Measurements from ENCODE around the gene PHETA1.
"Not testable (repeated sequence)": the region's sequence is repeated elsewhere in the genome, so short reads cannot be mapped to it uniquely, and the experiment has no call there.

PHETA1 gene

GRCh38 chr12:111373231-111373630 lies 4.3 kb upstream of the PHETA1 start:
- H3K27me3 ChIP-seq (replicated peaks; ENCODE audit: control insufficient read depth, insufficient read depth, low read length, poor library complexity, severe bottlenecking); H3K36me3 ChIP-seq (ENCODE audit: control insufficient read depth, insufficient read depth, low read length); H3K9me3 ChIP-seq (ENCODE audit: control insufficient read depth, low read length); H3K27ac ChIP-seq (ENCODE audit: insufficient read depth, low read length, poor library complexity, severe bottlenecking); H3K4me3 ChIP-seq (ENCODE audit: insufficient read depth, low read depth, low read length, poor library complexity, severe bottlenecking); DNase-seq: not testable (repeated sequence)
- H3K4me1 ChIP-seq (ENCODE audit: control insufficient read depth, insufficient read depth, low read length, poor library complexity, severe bottlenecking) = peaks cover 11% of the 10 kb centered on the region

DNA sequence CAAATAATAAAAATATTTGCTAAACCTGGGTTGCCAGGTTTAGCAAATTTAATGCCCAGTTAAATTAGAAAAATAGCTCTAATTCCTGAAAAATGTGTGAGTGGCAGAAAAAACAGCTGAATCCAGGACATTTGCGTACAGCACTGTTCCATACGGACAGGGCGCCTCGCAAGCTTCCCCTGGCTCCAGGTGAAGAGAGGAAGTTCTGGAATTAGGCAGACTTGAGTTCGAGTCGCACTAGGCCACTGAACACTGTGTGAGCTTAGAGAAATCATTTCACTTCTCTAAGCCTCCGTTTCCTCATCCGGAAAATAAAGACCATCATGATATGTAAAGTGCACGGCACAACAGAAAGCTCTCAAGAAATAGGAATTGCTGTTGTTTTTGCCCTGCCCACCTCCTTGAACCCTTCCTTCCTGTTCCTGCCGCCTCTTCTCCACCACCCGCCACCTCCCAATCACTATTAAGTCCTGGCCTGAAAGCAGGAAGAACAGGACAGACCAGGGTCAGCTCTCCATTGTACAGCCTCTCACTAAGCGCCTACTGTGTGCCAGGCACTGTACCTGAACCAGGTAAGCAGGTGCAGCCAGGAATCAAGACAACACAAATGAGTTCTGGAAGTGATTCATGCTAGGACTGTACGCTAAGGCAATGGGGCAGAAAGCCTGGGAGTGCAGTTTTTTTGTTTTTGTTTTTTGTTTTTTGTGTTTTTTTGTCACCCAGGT lies 763 bp upstream of the PHETA1 start:
- Histone ChIP-seq H3K4me3 (ENCODE audit: insufficient read depth, low read depth, low read length, poor library complexity, severe bottlenecking) (peak overlapping the region; percentile 61), H3K9me3 (ENCODE audit: control insufficient read depth, low read length) (no peaks in the 10 kb centered on the region), H3K36me3 (ENCODE audit: control insufficient read depth, insufficient read depth, low read length) (no peaks in the 10 kb centered on the region), H3K4me1 (ENCODE audit: control insufficient read depth, insufficient read depth, low read length, poor library complexity, severe bottlenecking) (peaks cover 19% of the 10 kb centered on the region), H3K27me3 (replicated peaks; ENCODE audit: control insufficient read depth, insufficient read depth, low read length, poor library complexity, severe bottlenecking) (no peaks in the 10 kb centered on the region), H3K27ac (ENCODE audit: insufficient read depth, low read length, poor library complexity, severe bottlenecking) (no peak overlapping the region)
- DNase-seq = no peak

- no peaks in the 10 kb centered on the region for H3K36me3 ChIP-seq (ENCODE audit: control insufficient read depth, insufficient read depth, low read length)
- no peaks in the 10 kb centered on the region for H3K27me3 ChIP-seq (replicated peaks; ENCODE audit: control insufficient read depth, insufficient read depth, low read length, poor library complexity, severe bottlenecking)
- no peak overlapping the region for H3K27ac ChIP-seq (ENCODE audit: insufficient read depth, low read length, poor library complexity, severe bottlenecking)
- DNase-seq = peak in 1 of 3 donors; percentile 5
- H3K9me3 ChIP-seq (ENCODE audit: control insufficient read depth, low read length) = no peaks in the 10 kb centered on the region
- H3K4me1 ChIP-seq (ENCODE audit: control insufficient read depth, insufficient read depth, low read length, poor library complexity, severe bottlenecking) = peaks cover 19% of the 10 kb centered on the region
- peak overlapping the region; percentile 61 for H3K4me3 ChIP-seq (ENCODE audit: insufficient read depth, low read depth, low read length, poor library complexity, severe bottlenecking)
Observed at GRCh38 chr12:111368291-111368787, 556 bp downstream of the PHETA1 start.

- Histone ChIP-seq H3K4me1 (ENCODE audit: control insufficient read depth, insufficient read depth, low read length, poor library complexity, severe bottlenecking) (peaks cover 19% of the 10 kb centered on the region), H3K36me3 (ENCODE audit: control insufficient read depth, insufficient read depth, low read length) (no peaks in the 10 kb centered on the region), H3K9me3 (ENCODE audit: control insufficient read depth, low read length) (no peaks in the 10 kb centered on the region), H3K27me3 (replicated peaks; ENCODE audit: control insufficient read depth, insufficient read depth, low read length, poor library complexity, severe bottlenecking) (no peaks in the 10 kb centered on the region), H3K4me3 (ENCODE audit: insufficient read depth, low read depth, low read length, poor library complexity, severe bottlenecking) (no peak overlapping the region), H3K27ac (ENCODE audit: insufficient read depth, low read length, poor library complexity, severe bottlenecking) (no peak overlapping the region)
- DNase-seq = no peak
Observed at GRCh38 chr12:111367661-111368221, 1.2 kb downstream of the PHETA1 start.

- peaks cover 19% of the 10 kb centered on the region for H3K4me1 ChIP-seq (ENCODE audit: control insufficient read depth, insufficient read depth, low read length, poor library complexity, severe bottlenecking)
- no peak overlapping the region for H3K27ac ChIP-seq (ENCODE audit: insufficient read depth, low read length, poor library complexity, severe bottlenecking)
- H3K9me3 ChIP-seq (ENCODE audit: control insufficient read depth, low read length) = no peaks in the 10 kb centered on the region
- H3K36me3 ChIP-seq (ENCODE audit: control insufficient read depth, insufficient read depth, low read length) = no peaks in the 10 kb centered on the region
- H3K27me3 ChIP-seq (replicated peaks; ENCODE audit: control insufficient read depth, insufficient read depth, low read length, poor library complexity, severe bottlenecking) = no peaks in the 10 kb centered on the region
- no peak overlapping the region for H3K4me3 ChIP-seq (ENCODE audit: insufficient read depth, low read depth, low read length, poor library complexity, severe bottlenecking)
- no peak for DNase-seq
Observed at GRCh38 chr12:111366583-111366982, 2.3 kb downstream of the PHETA1 start.

DNA sequence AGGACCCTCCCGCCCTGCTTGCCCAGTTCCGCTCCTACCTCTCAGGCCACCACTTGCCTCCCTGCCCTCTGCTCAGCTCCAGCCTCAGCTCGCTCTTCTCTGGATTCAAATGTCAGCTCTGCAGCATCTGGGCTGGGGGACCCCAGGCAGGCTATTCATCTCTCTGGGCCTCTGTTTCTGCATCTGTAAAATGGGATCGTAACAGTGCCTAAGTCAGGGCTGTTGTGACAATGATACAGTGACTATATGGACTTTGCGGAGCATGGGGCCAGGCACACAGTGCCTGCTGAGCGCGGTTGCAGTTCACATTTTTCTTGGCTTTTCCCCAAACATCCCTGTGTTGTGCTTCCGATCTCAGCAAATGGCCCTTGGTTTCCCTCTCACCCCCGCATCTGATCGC lies 2.8 kb downstream of the PHETA1 start:
- H3K27ac ChIP-seq (ENCODE audit: insufficient read depth, low read length, poor library complexity, severe bottlenecking) = no peak overlapping the region
- H3K36me3 ChIP-seq (ENCODE audit: control insufficient read depth, insufficient read depth, low read length) = no peaks in the 10 kb centered on the region
- H3K4me1 ChIP-seq (ENCODE audit: control insufficient read depth, insufficient read depth, low read length, poor library complexity, severe bottlenecking) = peaks cover 19% of the 10 kb centered on the region
- H3K27me3 ChIP-seq (replicated peaks; ENCODE audit: control insufficient read depth, insufficient read depth, low read length, poor library complexity, severe bottlenecking) = no peaks in the 10 kb centered on the region
- H3K4me3 ChIP-seq (ENCODE audit: insufficient read depth, low read depth, low read length, poor library complexity, severe bottlenecking) = no peak overlapping the region
- no peaks in the 10 kb centered on the region for H3K9me3 ChIP-seq (ENCODE audit: control insufficient read depth, low read length)
- DNase-seq = no peak

- Histone ChIP-seq H3K36me3 (ENCODE audit: control insufficient read depth, insufficient read depth, low read length) (no peaks in the 10 kb centered on the region), H3K27me3 (replicated peaks; ENCODE audit: control insufficient read depth, insufficient read depth, low read length, poor library complexity, severe bottlenecking) (no peaks in the 10 kb centered on the region), H3K9me3 (ENCODE audit: control insufficient read depth, low read length) (no peaks in the 10 kb centered on the region), H3K4me1 (ENCODE audit: control insufficient read depth, insufficient read depth, low read length, poor library complexity, severe bottlenecking) (peaks cover 12% of the 10 kb centered on the region), H3K4me3 (ENCODE audit: insufficient read depth, low read depth, low read length, poor library complexity, severe bottlenecking) (no peak overlapping the region), H3K27ac (ENCODE audit: insufficient read depth, low read length, poor library complexity, severe bottlenecking) (no peak overlapping the region)
- no peak for DNase-seq
Observed at GRCh38 chr12:111363578-111363977, 5.3 kb downstream of the PHETA1 start.

DNA sequence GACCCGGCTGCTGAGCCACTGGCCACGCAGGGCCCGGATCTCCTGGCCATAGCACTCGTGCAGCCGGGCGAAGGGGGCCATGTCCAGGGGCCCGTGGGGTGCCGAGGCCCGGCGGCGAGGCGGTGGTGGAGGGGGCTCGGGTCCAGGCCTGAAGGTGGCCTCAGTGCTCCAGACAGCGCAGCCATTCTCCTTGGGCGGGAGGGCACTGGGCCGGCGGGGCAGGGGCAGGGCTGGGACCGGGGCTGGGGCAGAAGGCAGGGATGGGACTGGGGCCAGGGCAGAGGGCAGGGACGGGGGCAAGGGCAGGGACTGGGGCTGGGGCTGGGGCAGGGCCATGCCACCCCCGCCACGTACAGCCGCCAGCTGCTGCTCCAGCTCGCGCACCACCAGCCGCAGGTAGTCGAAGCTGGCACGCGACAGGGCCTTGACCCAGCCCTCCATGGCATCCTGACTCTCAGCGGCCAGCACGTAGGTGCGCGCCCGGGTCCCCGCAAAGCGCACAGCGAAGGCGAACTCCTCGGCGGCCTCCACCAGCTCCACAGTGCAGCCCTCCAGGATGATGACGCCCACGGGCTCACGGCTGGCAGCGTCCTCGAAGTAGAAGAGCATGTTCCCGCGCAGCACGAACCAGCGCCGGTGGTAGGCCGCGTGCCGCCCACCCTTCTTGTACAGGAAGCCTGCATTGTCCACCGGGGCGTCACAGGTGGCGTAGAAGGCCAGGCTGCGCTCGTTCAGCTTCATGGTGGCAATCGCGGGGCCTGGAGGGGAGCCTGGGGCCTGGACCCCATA lies 6.0 kb downstream of the PHETA1 start:
- Histone ChIP-seq H3K36me3 (ENCODE audit: control insufficient read depth, insufficient read depth, low read length) (no peaks in the 10 kb centered on the region), H3K27ac (ENCODE audit: insufficient read depth, low read length, poor library complexity, severe bottlenecking) (no peak overlapping the region), H3K4me1 (ENCODE audit: control insufficient read depth, insufficient read depth, low read length, poor library complexity, severe bottlenecking) (peaks cover 5% of the 10 kb centered on the region), H3K4me3 (ENCODE audit: insufficient read depth, low read depth, low read length, poor library complexity, severe bottlenecking) (no peak overlapping the region), H3K27me3 (replicated peaks; ENCODE audit: control insufficient read depth, insufficient read depth, low read length, poor library complexity, severe bottlenecking) (no peaks in the 10 kb centered on the region), H3K9me3 (ENCODE audit: control insufficient read depth, low read length) (no peaks in the 10 kb centered on the region)
- no peak for DNase-seq

- Histone ChIP-seq H3K36me3 (ENCODE audit: control insufficient read depth, insufficient read depth, low read length) (no peaks in the 10 kb centered on the region), H3K9me3 (ENCODE audit: control insufficient read depth, low read length) (no peaks in the 10 kb centered on the region), H3K4me3 (ENCODE audit: insufficient read depth, low read depth, low read length, poor library complexity, severe bottlenecking) (no peak overlapping the region), H3K27ac (ENCODE audit: insufficient read depth, low read length, poor library complexity, severe bottlenecking) (no peak overlapping the region), H3K27me3 (replicated peaks; ENCODE audit: control insufficient read depth, insufficient read depth, low read length, poor library complexity, severe bottlenecking) (no peaks in the 10 kb centered on the region), H3K4me1 (ENCODE audit: control insufficient read depth, insufficient read depth, low read length, poor library complexity, severe bottlenecking) (no peaks in the 10 kb centered on the region)
- DNase-seq = no peak
Observed at GRCh38 chr12:111361717-111362576, 6.9 kb downstream of the PHETA1 start.

Measured in effector memory CD4-positive, alpha-beta T cell (primary cell).